Fibroblast of gingiva (primary cell): ENCODE results near the gene NFATC3.
A peak's percentile ranks its signal among the peaks of the same experiment; 100 is the strongest.

Experiments
- DNase-seq: peaks from one replicate; pipeline ENCODE4 v3.0.0-alpha.2; 2011; ENCODE audit warnings: low read depth

Gene NFATC3

DNA sequence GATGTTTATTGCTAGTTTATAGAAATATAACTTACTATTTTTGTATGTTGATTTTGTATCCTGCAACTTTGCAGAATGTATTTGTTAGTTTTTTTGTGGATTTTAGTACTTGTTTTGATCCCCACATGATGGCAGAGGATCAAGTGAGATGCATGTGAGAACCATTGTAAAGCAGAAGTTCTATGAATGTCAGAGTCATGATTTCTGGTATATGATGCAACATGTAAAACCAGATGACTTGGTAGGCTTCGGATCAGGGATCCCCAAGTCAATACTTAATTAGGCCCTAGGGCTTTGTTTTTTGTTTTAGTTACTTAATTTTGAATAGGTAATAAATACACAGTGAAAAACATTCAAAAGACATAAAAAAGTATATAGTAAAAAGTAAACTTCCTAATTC, 104.9 kb downstream of the NFATC3 start:
- no peak for DNase-seq

DNA sequence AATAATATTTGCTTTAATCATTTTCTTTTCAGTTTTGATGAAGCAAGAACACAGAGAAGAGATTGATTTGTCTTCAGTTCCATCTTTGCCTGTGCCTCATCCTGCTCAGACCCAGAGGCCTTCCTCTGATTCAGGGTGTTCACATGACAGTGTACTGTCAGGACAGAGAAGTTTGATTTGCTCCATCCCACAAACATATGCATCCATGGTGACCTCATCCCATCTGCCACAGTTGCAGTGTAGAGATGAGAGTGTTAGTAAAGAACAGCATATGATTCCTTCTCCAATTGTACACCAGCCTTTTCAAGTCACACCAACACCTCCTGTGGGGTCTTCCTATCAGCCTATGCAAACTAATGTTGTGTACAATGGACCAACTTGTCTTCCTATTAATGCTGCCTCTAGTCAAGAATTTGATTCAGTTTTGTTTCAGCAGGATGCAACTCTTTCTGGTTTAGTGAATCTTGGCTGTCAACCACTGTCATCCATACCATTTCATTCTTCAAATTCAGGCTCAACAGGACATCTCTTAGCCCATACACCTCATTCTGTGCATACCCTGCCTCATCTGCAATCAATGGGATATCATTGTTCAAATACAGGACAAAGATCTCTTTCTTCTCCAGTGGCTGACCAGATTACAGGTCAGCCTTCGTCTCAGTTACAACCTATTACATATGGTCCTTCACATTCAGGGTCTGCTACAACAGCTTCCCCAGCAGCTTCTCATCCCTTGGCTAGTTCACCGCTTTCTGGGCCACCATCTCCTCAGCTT, 105.8 kb downstream of the NFATC3 start:
- DNase-seq: no peak

DNA sequence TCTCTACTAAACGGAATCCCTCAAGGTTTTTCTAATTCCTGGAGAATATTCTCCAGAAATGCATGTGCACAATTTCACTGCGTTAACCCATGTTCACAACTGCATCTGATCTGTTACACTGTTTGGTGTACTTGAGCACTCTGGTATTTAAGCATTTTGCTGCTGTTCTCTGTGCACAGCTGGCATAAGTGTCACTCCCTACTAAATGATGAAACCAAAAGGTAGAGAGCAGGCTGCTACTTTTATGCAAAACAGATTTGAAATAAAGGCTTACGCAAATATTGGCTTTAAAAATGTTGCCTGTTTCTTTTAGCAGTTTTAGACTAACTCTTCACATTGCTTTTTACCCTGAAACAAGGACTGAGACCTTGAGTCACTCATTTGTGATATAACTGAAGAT, 109.1 kb downstream of the NFATC3 start:
- DNase-seq: no peak

GRCh38 chr16:68197250-68197649, 112.1 kb downstream of the NFATC3 start:
- no peak for DNase-seq

DNA sequence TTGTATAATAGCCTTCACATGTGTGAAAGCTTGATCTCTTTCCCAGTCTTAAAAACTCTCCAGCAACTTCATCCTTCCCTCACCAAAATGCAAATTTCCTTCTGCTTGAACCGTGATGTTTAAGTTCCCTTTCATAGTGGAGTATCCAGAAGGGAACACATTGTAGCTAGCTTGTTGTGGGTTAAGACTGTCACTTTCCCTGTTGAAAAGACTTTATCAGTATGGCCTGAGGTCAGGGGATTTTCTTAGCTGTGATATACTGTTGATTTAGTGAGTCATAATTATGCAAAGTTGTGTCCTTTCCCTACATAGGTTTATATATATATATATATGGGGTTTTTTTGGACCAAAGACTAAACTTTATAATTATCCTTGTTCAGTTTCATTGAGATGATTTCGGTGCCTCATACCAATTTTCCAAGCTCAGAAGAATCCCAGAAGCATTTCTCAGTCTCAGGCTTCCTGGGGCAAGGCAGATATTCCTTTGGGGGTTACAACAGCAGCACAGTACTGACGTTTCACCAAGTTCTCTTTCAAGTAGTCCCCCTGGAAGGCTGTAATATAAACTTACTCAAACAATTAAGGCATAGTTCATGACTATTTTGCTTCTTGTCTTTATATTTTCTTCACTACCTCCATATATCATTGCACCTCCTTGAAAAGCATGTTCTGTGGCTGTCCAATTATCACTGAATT, 115.1 kb downstream of the NFATC3 start:
- peak; percentile 67 for DNase-seq

DNA sequence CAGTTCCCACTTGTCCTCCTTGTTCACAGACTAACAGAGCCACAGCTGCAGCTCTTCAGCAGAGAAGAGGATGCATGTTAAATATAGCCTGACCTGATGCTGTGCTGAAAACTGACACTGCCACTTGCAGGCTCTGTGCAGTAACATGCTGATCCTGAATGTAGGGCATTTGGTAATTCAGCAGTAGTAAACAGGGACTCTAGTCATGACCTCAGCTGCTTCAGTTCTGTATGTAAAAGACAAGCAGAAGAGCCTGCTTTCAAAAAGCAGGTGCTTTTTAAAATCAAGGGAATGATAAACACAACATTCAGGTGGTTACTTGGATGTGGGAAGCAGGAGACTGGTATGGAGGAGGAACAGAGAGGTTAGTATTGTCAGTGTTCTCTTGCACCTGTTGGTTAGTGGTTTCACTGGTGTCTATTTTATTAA, 116.9 kb downstream of the NFATC3 start:
- DNase-seq: peak; percentile 55

- no peak for DNase-seq
Measured at GRCh38 chr16:68206245-68206644, 121.1 kb downstream of the NFATC3 start.

GRCh38 chr16:68214726-68215125, 129.6 kb downstream of the NFATC3 start:
- no peak for DNase-seq

DNA sequence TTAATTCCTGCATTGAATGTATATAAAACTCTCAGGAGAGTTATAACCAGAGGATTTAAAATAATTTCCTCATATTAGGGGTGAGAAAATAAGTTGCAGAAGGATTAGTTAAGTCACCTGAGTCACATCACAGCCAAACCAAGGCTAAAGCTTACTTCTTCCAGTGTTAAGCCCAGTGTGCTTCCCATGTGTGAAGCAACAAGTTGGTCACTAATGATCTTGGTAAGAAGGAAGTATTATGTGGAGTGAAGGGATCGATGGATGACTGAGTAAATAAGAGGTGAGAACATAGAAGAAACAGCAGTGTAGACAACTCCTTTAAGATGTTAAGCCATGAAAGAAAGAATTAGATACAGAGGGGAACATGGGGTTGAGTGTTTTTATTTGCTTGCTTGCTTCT, 130.1 kb downstream of the NFATC3 start:
- no peak for DNase-seq

- no peak for DNase-seq
Measured at GRCh38 chr16:68216240-68216639, 131.1 kb downstream of the NFATC3 start.

DNA sequence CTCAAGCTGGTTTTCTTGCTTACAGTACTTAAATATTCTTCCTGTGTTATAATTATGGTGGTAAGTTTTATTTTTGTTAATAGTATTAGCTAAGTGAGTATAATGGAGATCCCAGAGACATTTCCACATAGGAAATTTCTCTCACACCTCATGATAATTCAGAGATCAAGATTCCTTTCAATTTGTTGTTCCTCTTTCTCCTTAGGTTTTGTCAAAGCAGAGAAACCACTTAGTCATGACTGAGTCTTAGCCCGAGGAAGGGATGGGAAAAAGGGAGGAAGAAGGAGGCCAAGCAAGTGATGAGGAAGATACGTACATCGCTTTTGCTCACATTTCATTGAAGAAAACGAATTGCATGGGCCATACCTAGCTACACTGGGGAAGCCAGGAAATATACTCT, 132.3 kb downstream of the NFATC3 start:
- DNase-seq: no peak

DNA sequence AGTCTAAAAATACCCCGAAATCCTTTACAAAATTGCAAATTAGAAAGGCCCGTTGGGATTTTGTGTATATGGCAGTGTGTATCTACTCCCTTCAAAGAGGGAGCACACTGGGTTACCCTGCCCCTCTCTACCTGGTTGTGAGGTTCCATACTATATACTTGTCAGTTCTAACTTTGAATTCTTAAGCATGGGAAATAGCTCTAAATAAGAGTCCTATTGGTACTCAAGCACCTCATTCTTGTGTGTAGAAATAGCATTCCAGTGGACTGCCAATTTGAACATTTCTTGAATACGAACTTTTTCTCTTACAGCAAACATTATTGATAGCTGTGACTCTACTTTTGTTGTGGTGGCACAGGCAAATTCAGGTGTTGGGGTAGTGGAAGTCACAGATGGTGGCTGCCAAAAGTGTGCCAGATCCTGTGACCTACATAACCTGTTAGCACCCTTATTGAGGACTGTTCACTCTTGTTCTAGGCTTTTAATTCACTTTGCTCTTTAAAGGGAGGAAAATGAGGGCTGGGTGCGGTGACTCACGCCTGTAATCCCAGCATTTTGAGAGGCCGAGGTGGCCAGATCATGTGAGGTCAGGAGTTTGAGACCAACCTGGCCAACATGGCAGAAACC, 134.7 kb downstream of the NFATC3 start:
- no peak for DNase-seq

GRCh38 chr16:68223072-68223471, 137.9 kb downstream of the NFATC3 start:
- no peak for DNase-seq

GRCh38 chr16:68226116-68226515, 140.9 kb downstream of the NFATC3 start:
- DNase-seq: no peak

DNA sequence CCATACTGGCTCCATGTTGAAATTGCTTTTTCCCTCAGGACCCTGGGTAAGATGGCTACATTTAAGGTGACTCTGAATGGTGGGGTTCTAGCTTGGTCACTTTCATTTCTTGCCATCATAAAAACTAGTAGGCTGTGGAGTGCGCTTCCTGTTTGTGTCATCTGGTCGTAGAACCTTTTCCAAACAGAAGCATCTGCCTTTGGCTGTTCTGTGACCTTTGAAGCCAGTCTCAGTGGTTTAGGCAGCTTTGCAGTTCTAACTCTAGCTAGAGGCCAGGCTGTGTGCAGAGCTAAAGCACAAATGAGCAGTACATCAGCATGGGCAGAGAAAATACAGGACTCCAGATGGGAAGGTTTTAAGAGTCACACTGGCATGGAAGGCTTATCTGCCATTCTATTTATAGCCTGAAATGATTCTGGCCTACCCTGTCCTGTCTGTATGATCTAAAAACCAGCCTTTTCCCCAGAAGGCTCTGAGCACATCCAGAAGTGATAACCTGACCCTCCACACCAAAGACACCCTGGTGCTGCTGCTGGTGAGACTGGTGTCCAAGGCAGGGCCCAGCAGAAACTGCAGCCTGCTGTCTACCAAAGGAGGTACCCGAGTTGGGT, 142.1 kb downstream of the NFATC3 start:
- no peak for DNase-seq

- no peak for DNase-seq
Measured at GRCh38 chr16:68227850-68228553, 142.8 kb downstream of the NFATC3 start.

GRCh38 chr16:68228652-68229051, 143.5 kb downstream of the NFATC3 start:
- no peak for DNase-seq

DNA sequence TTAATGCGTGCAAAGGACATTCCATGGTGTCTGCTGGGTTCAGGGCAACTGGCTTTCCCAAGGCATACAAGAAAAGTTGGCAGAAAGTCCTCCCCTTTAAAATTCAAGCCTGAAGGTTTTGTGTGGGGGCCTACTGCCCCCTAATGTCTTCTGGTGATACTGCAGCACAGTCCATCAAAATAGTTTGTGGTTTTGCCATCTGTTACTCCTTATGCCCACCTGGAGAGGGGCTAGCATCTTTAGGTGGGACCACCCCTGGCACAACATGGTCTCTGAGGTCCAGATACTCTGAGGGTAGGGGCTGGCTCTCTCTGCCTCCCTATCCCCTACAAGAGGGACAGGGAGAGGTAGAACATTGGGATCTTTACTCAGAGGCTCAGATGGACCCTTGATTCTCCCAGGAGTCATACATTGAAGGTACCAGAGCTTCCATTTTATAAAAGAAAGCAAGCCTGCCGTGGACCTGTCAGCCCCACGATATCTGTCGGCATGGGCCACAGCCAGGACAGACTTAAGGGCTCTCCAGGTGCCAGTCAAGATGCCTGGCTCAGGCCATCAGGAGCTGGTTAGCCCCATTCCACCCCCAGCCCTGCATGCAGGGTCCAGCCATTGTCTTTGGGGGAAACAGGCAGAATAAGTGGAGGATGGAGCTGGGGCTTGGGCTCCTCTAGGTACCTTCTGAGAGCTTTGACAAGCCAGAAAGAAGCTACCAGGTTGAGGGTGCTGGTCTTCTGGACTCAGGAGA, 144.4 kb downstream of the NFATC3 start:
- DNase-seq: peak; percentile 79

- no peak for DNase-seq
Measured at GRCh38 chr16:68230176-68230571, 145.0 kb downstream of the NFATC3 start.

- no peak for DNase-seq
Measured at GRCh38 chr16:68230956-68231355, 145.8 kb downstream of the NFATC3 start.

- DNase-seq: no peak
Measured at GRCh38 chr16:68231384-68232136, 146.4 kb downstream of the NFATC3 start.
